Brain pericyte (primary cell): ENCODE measurements around the gene FHL3.

Source experiments
- DNase-seq: peaks from one replicate; pipeline ENCODE4 v3.0.0-alpha.2; 2012; ENCODE audit warnings: low read depth, low spot score

Gene FHL3

DNA sequence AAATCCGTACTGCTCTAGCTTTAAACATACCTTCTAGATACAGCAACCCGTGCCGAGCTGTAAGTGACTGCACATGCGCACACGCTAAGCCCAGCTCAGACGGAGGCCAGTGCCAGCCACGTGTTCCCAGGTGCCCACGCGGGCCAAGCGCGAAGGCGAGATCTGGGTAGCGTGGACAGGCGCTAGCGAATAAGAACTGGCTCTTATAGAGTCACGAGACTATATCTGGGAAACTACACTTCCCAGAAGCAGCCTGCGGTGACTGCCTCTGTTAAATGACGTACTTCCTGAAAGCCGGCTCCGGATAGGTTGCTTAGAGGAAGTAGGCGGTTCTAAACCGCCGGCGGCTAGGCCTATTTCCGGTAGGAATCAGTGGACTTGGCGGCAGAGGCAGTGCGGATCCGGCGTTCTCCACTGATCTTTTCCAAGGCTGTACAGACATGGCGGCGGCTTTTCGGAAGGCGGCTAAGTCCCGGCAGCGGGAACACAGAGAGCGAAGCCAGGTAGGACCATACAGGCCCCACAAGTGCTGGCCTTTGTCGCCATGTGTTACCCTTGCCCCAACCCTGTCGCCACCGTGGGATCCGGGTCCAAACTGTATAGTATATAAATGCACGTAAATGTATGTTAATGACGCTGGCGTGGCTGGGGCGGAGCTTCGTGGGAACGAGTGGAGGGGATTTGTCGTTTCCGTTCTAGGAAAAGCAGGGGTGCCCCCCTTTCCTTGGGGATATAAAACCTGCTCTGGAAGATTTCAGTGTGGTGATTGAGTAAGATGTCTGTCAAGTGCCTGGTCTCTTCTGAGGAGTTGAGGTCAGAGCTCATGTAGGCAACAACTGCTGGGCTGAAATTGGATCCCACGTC, 7.3 kb upstream of the FHL3 start, which contains the start of gene UTP11:
Gene UTP11, plus strand, starts transcription at position 372 of the 864 bp plus-strand sequence. Its CDS starts 69 bp downstream, at position 441.
- DNase-seq: peak; percentile 96

DNA sequence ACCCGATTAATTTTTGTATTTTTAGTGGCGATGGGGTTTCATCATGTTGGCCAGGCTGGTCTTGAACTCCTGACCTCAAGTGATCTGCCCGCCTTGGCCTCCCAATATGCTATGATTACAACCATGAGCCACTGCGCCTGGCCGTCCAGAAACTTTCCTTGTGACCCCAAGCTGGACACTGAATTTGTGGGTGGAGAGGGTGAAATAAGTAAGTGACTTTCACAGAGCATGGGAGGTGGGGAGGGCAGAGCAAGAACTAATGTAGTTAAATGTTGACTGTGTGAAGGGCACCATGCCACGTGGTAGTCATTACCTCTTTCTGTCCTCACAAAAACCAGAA, 4.5 kb upstream of the FHL3 start:
- DNase-seq: no peak

DNA sequence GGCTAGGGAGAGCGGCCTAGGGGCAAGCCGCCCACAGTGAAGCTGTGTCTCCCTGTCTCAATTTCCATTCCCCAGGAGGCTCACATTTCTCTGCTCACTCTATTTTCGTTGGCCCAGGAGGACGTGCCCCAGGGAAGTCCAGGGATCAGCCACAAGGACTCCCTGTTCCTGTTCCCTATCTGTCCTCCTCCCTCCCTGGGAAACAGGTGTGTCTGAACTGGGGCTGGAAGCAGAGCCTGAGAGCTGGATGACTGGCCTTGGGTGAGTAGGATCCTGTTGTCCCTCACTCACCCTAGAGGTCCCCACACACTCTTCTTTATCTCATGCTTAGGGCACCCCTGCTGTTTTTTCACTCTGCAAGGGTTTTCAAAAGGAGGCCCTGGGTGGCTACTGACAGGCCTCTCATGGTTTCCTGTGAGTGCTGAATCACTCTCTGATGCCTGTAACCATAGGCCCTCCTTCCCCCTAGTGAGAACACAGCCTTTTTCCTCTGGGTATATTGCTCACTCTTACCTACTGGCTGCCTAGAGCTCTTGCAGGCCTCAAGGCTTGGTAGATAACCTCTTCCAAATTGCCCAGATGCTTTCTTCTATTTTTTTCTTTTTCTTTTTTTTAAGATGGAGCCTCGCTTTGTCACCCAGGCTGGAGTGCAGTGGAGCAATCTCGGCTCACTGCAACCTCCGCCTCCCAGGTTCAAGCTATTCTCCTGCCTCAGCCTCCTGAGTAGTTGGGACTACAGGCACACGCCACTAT, 4.0 kb upstream of the FHL3 start:
- DNase-seq: peak; percentile 77

DNA sequence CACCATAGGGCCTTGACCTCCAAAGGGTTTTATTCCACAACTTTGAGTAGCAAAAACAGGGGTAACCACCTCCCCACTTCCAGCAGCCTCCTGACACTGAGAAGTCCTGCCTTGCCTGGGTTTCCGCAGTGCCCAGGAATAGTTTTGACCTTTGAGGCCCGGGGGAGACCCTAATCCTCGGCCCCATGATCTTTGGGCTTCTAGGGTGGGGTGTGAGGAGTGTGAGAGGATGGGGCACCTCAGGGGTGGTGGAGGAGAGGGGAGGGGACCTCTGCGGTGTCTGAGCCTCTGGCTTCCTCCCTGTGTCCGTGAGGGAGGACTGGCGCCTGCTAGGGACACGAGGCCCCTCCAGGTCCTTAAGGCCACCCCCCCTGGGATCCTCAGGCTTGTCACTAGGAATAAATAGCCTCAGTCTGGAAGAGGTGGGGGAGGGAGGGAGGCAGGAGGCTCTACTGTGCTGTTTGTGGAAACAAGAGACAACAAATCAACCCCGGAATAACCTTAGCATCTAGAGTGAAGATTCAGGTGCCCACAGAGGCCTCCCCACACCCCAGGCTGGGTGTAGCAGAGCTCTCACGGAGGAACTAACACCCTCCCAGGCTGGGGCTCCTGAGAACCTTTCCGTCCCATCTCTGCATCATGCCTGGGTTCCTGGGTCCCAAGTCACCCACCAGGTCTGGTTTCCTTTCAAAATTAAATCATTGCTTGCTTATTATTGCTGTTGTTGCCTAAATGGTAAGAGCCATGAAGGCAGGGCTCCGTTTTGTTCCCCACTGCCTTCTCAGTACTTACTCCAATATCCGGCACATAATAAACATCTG, 904 bp upstream of the FHL3 start:
- no peak for DNase-seq

DNA sequence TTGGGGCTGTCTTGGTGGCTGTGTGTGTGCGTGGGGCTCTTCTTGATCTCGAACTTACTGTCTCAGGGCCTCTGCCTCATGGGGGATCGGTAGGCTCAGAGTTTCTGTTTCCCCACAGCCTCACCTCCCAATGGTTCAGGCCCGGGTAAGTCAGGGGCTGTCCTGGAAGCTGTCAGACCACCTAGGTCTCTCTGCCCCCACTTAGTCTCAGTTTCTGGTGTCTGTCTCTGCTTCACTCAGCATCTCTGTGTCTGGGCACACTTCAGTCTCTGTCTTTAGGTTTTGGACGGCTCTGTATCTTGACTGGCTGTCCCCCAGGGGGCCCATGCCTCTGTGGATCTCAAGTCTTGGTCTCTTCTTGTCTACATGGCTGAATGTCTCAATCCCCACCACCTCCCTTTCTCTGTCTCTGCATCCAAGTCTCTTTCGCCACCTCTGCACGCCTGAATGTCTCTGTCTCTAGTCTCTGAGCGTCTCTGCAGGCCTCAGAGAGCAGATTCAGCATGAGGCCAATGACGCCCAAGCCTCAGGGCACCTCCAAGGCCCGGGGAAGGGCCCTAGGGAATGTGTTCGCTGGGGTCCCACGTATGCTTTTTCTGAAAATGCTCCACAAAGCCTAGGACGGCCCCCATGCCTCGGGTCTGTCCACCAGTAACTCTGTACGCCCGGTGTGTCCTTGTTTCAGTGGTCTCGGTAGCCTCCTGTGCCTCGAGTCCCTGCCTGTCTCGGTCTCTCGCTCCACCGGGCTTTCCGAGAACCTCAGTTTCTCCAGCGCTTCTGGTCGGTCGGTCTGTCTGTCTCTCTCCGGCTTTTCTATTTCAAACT, 818 bp downstream of the FHL3 start:
- no peak for DNase-seq

DNA sequence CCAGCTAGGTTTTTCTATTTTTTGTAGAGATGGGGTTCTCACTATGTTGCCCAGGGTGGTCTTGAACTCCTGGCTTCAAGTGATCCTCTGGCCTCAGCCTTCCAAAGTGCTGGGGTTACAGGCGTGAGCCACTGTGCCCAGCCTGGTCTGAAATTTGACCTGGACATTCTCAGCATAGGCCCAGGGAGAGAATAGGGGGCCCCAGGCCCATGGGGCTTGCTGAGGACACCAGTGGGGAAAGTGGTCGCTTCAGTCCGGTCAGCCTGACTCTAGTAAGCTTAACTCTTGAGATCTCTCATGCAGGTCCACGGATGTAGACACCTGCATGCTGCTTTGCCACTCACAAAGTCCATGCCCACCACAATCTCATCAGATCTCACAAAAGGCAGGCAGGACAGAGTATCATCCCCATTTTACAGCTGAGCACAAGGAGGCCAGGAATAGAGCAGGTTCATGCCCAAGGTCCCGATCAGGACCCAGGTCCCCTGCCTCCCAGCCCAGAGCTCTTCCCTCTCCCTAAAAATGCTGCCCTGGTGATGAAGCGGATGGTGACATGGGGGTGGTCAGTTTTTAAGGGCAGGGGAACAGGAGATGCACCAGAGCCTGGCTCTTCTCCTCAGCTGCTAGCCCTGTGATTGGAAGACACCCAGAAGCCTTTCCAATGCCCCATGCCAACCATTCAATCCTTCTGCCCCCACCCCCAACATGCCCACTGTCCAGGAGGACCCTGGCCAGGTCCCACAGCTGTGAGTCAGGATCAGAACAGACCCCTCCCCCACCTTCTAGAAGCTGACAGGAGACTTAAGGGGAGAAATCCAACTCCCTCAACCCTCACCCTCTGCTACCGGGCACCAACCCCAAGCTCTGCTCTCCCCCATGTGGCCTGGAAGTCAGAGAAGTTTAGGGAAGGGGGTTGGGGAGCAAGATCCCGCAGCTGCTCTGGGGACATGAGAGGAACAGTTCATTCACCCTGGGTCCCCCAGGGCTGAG, 1.8 kb downstream of the FHL3 start:
- no peak for DNase-seq

DNA sequence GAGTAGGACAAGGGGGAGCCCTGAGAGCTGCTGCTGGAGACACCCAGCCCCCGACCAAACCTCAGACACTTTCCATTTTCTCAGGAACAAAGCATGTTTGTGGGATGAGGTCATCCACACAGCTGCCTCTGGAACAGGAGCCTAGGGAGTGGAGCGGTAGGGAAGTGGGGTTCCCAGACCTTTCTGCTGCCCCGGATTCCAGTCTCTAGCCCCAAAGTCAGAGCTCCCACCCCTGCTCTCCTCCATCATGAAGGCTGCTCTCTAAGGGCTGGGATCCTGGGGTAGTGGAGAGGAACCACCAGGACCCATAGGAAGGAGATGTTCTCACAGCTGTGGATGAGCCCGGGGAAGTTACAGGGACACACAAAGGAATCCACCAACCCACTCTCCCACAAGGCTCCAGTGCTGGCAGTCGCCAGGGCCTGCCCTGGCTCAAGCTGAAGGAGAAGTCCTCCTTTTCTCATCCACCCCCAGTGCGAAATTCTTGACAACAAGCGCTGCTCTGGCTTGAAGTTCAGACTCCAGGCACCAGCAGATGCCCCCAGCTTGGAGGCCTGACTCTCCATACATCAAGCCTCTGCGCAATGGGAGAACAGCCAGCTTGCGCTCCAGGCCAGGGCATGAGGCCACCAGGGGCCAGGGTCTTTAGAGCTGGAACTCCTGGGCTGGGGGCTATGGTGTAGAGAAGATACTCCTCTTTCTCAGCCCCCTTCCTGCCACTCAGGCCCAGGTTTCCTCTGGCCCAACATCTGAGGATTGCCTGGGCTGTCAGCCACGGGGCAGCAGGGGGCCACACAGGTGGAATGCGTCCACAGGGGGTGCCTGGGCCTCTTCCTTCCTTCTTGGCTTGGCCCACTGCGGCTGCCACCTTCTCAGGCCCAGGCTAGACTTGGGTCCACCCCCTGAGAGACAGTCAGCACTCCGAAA, 4.5 kb downstream of the FHL3 start:
- peak; percentile 56 for DNase-seq

DNA sequence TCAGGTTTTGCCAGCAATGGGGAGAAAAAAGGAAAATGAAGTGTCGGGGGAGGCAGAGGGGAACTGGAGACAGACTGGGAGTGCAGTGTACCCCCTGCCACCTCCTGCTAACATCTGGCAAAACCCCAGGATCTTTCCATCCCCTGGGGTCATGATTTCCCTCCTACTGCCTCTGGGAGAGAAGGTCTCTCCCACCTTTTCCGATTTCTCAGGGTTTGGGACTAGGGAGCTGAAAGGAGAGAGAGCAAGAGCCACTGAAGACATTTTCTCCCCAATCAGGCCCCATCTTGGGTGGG, 5.1 kb downstream of the FHL3 start:
- DNase-seq: no peak

DNA sequence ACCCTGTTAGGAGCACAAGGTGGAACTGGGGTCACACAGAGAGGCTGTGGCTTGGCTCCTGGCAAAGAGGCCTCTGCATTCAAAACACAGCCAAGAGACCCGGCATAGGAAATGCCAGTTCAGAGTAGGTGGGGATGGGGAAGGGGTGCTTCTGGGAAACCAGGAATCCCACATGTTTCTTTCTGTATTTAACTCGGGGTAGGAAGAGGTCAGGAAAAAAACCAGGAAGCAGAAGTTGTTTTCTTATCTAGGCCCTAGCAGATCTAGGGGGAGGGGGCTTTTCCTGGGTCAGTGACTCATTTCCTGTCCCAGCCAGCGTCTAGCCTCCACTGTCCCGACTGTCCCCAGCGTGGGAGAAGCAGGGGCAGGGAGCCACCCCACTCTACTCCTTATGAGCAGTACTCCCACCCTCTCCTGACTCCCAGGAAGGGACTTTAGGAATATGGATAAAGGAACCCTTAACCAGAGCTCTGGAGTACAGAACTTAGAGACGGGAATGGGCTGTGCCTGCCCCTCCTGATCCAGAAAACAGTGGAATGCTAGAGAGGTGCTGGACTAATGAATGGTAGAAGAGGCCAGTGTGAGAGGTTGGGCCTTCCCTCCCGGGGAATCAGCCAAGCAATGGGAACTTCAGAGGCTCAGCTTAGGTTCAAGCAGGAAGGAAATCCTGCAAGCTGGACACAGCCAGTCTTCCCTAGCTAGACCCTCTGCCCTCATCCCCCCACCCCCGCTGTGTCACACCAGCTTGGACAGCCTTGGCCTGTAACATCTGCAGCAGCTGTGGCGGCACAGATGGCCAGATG, 5.7 kb downstream of the FHL3 start:
- DNase-seq: peak; percentile 55

DNA sequence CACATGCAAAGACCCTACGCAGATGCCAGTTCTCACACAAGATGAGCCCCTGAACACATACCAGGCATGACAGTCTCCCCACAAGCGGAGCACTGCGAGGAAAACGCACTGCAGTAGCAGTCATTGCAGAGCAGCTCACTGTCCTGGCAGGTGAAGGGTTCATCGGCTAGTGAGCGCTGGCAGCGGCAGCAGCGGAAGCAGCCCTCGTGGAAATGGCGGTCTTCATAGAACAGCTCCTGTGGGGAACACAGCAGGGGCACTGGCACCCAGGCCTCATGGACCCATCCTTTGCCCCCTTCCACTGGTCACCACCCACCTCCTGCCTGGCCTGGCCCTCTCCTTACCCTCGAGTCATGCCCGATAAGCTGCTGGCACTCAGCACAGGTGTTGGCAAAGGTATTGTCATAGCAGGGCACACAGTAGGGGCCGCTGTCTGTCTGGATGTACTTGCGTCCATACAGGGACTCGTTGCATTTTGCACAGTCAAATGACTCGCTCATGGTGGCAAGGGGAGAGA, 6.3 kb downstream of the FHL3 start:
- DNase-seq: no peak

DNA sequence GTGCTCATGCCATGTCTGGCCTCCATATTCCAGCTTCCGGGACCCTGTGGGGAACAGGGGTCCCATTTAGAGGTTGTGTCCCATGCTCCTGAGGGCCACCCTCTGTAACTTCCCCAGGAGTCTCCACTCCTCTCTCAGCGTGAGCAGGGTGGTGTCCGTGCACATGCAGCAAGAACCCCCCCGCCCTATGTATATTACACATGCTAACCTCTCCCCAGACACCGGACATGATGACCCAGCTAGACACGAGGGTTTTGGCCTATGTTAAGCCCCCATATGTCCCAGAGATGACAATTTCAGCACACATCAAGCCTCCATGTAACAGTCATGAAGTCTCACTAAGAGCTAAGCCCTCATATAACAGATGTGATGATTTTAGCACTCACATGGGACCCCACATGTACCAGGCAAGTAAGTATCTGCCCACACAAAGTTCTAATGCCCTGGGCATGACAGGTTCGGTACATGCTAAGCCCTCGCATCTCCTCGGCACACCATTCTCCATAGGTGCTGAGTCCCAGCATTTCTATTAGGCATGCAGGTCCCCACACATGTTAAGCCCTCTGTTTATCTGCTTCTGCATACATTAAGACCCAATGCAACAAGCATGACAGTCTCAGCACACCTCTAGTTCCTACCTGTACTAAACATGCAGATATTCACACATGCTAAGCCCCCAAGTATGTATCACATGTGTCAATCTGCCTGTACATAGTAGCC, 7.1 kb downstream of the FHL3 start:
- no peak for DNase-seq

DNA sequence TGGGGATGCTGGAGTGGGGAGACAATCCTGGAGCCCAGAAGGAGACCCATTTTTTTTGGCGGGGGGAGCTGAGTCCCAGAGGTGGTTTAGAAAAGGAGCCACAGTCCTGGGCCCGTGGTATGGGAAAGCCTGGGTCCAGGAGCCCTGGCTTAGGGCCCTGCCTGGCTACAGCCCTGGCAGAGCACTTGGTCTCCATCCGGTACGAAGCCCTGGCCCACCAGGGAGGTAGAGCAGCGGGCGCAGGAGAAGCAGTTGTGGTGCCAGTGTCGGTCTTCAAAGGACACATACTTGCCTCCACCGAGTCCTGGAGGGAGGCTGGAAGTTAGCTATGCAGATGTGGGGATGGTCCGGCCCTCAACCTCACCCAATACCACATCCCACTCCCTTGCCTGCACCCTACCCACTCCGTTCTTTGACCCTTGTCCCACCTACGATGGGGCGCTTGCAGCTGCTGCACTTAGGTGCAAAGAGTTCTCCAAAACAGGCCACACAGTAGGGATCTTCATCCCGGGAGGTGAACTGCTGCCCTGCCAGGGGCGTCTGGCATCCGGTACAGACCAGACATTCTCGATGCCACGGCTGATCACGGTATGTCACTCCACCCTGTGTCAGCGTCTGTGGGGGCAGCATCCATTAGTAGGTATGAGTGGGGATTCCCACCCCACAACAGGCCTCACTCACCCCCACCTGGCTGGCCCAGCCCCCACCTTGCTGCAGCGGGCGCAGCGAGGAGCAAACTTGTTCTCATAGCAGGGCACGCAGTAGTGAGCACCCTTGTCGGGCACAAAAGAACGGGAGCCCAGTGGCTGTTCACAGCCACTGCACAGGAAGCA, 7.8 kb downstream of the FHL3 start:
- no peak for DNase-seq

DNA sequence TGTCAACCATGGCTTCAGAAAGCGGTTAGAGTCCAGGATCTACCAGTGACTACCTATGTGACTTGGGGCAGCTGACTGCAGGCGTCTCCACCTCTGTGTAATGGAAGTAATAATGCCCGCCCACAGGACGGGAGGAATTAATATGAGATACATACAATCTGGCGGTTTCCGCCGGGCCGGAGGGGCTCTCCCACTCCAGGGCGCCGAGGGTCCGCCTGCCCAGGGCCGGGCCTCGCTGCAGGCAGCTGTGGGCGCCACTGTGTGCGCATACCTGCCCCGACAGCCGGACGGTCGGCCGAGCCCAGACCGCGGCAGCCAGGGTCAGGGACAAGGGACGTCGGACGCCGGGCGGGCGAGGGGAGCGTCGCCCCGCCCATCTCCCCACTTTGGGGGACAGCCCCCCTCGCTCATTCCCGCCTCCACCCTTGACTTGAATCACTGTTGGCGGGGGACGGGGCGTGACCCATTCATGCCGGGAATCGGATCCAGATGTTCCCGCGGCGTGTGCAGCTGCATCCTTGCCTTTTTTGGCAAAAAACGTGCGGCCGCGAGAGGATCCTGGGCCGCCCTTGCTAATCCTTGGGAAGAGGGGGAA, 9.5 kb downstream of the FHL3 start:
- DNase-seq: no peak

DNA sequence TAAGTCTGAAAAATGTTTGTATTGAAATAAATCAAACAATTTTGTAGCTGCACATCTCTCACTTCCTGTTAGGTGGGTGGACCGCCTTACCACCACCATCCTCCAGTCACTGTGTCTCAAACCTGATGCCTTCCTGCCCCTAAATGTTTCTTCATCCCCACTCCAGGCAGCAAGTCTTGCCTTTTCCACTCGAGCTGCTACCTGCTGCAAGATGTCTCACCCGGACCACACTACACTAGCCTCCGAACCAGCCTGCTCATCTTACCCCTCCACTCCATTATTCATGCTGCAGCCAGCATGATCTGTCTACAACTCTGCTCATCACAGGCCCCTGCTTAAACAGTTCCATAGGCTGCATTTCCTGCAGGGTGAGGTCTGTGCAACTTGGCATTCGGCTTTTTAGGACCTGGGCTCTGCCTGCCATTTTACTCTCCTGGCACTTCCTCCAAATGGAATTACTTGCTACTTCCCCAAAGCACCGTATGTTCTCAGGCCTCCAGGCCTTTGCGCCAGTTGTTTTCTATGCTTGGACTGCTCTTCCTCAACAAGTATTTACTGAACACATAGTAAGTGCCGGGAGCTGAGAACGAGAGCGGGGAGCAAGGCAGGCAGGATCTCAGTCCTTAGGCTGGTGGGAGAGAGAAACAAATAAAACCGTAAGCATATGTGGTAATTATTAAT, 10.3 kb downstream of the FHL3 start:
- no peak for DNase-seq

DNA sequence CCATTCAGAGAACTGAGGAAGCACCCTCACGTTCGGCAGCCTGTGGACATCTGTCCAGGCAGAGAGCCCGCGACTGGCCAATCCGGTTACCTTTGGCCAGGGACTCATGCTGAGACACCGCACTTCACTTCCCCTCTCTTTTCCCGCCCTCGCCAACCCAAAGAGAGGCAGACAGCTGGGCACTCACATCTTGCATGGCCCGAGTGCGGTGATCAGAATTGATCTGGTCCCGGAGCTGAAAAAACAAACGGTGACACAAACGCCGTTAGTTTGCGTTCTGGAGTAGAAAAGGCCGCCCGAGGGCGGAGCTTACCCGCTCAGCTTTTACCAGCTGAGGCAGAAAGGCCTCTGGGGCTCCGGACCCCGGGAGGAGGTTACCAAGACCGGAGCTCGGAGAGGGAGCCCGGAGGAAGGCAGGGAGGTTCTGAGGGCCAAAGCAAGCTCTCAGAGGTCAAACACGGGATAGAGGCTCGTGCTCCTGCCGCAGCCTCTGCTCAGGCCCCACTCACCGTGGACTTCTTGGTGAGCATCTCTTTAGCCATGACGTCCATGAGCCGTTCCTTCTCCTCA, 15.9 kb downstream of the FHL3 start:
- DNase-seq: no peak
